ENCODE data around the gene MYCN. TPM values are rescaled to one million over a fixed set of nuclear protein-coding genes. Genes with fewer than 3 reads are reported as not detected.

MYCN gene
- total and polyA plus RNA-seq, 2 of the 13 experiments (the other 11 are each of a cell fraction or from before 2014, with no cell fraction given), result not detected

DNA sequence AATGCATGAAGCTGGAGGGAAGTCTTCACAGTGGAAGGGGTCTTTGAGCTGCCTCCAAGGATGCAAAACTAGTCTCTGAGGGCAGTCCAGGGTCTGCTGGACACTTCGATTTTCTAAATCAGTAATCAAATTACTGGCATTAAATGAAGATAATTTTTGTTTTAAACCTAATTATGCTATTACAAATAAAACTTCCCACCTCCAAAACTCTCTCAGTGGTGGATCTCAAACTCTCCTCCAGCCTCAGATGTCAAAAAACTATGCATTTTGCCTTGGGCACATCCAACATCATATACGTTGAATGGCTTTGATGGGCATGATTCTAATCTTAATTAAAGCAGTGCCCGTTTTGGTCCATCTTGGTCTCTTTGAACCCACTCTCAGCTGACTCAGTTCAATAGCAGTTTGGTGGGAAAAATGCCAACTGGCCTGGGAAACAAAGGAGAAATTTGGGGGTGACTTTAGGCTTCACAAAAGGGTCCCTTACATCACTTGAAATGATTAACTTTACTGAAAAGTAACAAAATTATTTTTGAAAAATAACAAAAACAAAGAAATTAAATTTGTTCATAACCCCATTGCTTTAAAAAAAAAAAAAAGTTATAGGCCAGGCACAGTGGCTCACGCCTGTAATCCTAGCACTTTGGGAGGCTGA lies 5.9 kb upstream of the MYCN start:
- FAIRE-seq (no peak), DNase-seq (ENCODE audit: low spot score) (no peak), ATAC-seq (no peak)
- Histone ChIP-seq H3K9ac (ENCODE audit: insufficient read depth, low read depth, low read length) (no peak overlapping the region), H3K79me2 (ENCODE audit: insufficient read depth, low read length) (no peaks in the 10 kb centered on the region), H3K4me3 (replicated peaks in 1 of 3; ENCODE audit: insufficient read depth in 1 of 3, low read depth in 2 of 3, low read length in 3 of 3) (no peak overlapping the region), H3K27ac (ENCODE audit: extremely low read length, insufficient read depth, low read length) (no peak overlapping the region), H4K20me1 (ENCODE audit: insufficient read depth, low read length) (no peaks in the 10 kb centered on the region), H3K9me3 (ENCODE audit: low read length) (no peaks in the 10 kb centered on the region), H3K27me3 (ENCODE audit: control insufficient read depth in 1 of 2, insufficient read depth in 2 of 2, low read length in 2 of 2) (peaks cover 0 to 11% of the 10 kb centered on the region in 2 experiments; a peak in 1 of 5 replicates), H3K36me3 (replicated peaks in 1 of 2; ENCODE audit: control insufficient read depth in 1 of 2, insufficient read depth in 2 of 2, low read length in 2 of 2) (no peaks in the 10 kb centered on the region), H3K4me2 (ENCODE audit: low read depth, low read length) (no peak overlapping the region), H3K4me1 (ENCODE audit: insufficient read depth, low read length) (no peaks in the 10 kb centered on the region), H2AFZ (ENCODE audit: low read length) (no peak overlapping the region)
- 19% methylated on average over 4 of the region's 4 CpGs for WGBS (ENCODE audit: low lambda C conversion rate)
- no TSS peak for BruUV-seq (replicated peaks)
- TF ChIP-seq ZNF737 (CRISPR knock-in tag; IDR thresholded peaks at IDR 0.05; ENCODE audit: borderline replicate concordance), result no peak
- TF ChIP-seq ZNF350 (CRISPR knock-in tag; IDR thresholded peaks at IDR 0.05; ENCODE audit: borderline replicate concordance, low read depth), result no peak
- TF ChIP-seq MAF1 (CRISPR knock-in tag; IDR thresholded peaks at IDR 0.05; ENCODE audit: borderline replicate concordance), result no peak
- no peak for TF ChIP-seq HNRNPLL (IDR thresholded peaks at IDR 0.05; ENCODE audit: low read depth, low read length, poor library complexity, severe bottlenecking)
- no peak for TF ChIP-seq KDM5A (IDR thresholded peaks at IDR 0.05; ENCODE audit: borderline replicate concordance, low read length)
- TF ChIP-seq TCF12 (IDR thresholded peaks at IDR 0.05), result no peak
- TF ChIP-seq TCF12 (CRISPR knock-in tag; IDR thresholded peaks at IDR 0.05), result no peak
- TF ChIP-seq ZNF512 (CRISPR knock-in tag; IDR thresholded peaks at IDR 0.05), result no peak
- TF ChIP-seq, protein P1, sequence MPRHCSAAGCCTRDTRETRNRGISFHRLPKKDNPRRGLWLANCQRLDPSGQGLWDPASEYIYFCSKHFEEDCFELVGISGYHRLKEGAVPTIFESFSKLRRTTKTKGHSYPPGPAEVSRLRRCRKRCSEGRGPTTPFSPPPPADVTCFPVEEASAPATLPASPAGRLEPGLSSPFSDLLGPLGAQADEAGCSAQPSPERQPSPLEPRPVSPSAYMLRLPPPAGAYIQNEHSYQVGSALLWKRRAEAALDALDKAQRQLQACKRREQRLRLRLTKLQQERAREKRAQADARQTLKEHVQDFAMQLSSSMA (CRISPR knock-in tag; IDR thresholded peaks at IDR 0.05), result no peak
- TF ChIP-seq ZFP37 (CRISPR knock-in tag; IDR thresholded peaks at IDR 0.05; ENCODE audit: borderline replicate concordance), result no peak
- intact Hi-C loops (cut with micrococcal nuclease; ENCODE audit: unreplicated experiment) (no loop called here), in situ Hi-C loops (cut with HindIII; ENCODE audit: extremely low pct_ligation_motif_present, low pct_unique_long_range_greater_than_20kb) (no loop called here)
- POLR2A ChIA-PET, result no interaction called here
- CTCF ChIA-PET (ENCODE audit: low intra/inter-chr PET ratio, low total read pairs), result no interaction called here

All from HepG2 (cell line).